GM12878 (cell line): ENCODE data around the gene PFKFB3.

Source experiments
- POLR2AphosphoS5 ChIP-seq: IDR thresholded peaks from 2 replicates; pipeline ENCODE4 v1.6.1; 2011; ENCODE audit warnings: mild to moderate bottlenecking, low read length, inconsistent platforms
- STAT3 ChIP-seq: IDR thresholded peaks from 2 replicates; pipeline ENCODE4 v1.6.1; 2011; ENCODE audit warnings: low read depth, low read length, improper control_type of control experiment

GRCh38 chr10:6185039-6185716 is 17.6 kb upstream of the PFKFB3 start:
- TF ChIP-seq POLR2AphosphoS5 (no peak), STAT3 (no peak)
